ENCODE measurements around the gene DBN1.

Gene DBN1

GRCh38 chr5:177430140-177430951 lies 43.1 kb downstream of the DBN1 start:
- no peak for TF ChIP-seq CTCF (IDR thresholded peaks at IDR 0.05; ENCODE audit: low read depth, low read length)
- no peak overlapping the region for H3K4me3 ChIP-seq (replicated peaks in 1 of 2; ENCODE audit: low read depth in 2 of 2, low read length in 2 of 2)
- no peak for DNase-seq (ENCODE audit: low read depth in 2 of 2)

GRCh38 chr5:177429248-177430040 lies 44.0 kb downstream of the DBN1 start:
- TF ChIP-seq CTCF (IDR thresholded peaks at IDR 0.05; ENCODE audit: low read depth, low read length) = no peak
- no peak for DNase-seq (ENCODE audit: low read depth in 2 of 2)
- no peak overlapping the region for H3K4me3 ChIP-seq (replicated peaks in 1 of 2; ENCODE audit: low read depth in 2 of 2, low read length in 2 of 2)

- TF ChIP-seq CTCF (IDR thresholded peaks at IDR 0.05; ENCODE audit: low read depth, low read length) = no peak
- DNase-seq (ENCODE audit: low read depth in 2 of 2) = no peak
- H3K4me3 ChIP-seq (replicated peaks in 1 of 2; ENCODE audit: low read depth in 2 of 2, low read length in 2 of 2) = no peak overlapping the region
Measured at GRCh38 chr5:177428574-177429217, 44.7 kb downstream of the DBN1 start.

- H3K4me3 ChIP-seq (replicated peaks in 1 of 2; ENCODE audit: low read depth in 2 of 2, low read length in 2 of 2) = no peak overlapping the region
- TF ChIP-seq CTCF (IDR thresholded peaks at IDR 0.05; ENCODE audit: low read depth, low read length) = no peak
- DNase-seq (ENCODE audit: low read depth in 2 of 2) = no peak
Measured at GRCh38 chr5:177427919-177428573, 45.4 kb downstream of the DBN1 start.

- no peak for DNase-seq (ENCODE audit: low read depth in 2 of 2)
- H3K4me3 ChIP-seq (replicated peaks in 1 of 2; ENCODE audit: low read depth in 2 of 2, low read length in 2 of 2) = peak overlapping the region; percentile 67 to 76
- TF ChIP-seq CTCF (IDR thresholded peaks at IDR 0.05; ENCODE audit: low read depth, low read length) = no peak
Measured at GRCh38 chr5:177427211-177427822, 46.1 kb downstream of the DBN1 start.
